SU-DHL-6 (cell line): ENCODE data around the gene ANKRD34A.

Experiments used
- CTCF ChIP-seq: fragments of 200-600 bp; sonication (generic); IDR thresholded peaks from one replicate; pipeline ENCODE4 v1.5.1; 2017; ENCODE audit warnings: antibody characterized with exemption, mild to moderate bottlenecking, low read length, moderate library complexity; ENCODE audit not compliant: insufficient read depth, poor library complexity, severe bottlenecking
- EZH2phosphoT487 ChIP-seq: fragments of 200-600 bp; sonication (generic), shearing (Covaris generic); conservative IDR thresholded peaks from 2 replicates; pipeline ENCODE4 v1.6.1; 2018; ENCODE audit warnings: mild to moderate bottlenecking, antibody characterized with exemption, low read length, moderate library complexity, mixed read lengths

- no peak for TF ChIP-seq CTCF
- no peak for TF ChIP-seq EZH2phosphoT487
These were observed 27.5 kb upstream of the ANKRD34A start for GRCh38 chr1:145991735-145992412.
